Measurements from ENCODE around the gene WFDC2. TPM values are rescaled to one million over a fixed set of nuclear protein-coding genes. Genes with fewer than 3 reads are reported as not detected.

Gene WFDC2, protein sequence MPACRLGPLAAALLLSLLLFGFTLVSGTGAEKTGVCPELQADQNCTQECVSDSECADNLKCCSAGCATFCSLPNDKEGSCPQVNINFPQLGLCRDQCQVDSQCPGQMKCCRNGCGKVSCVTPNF
- not detected in 2 replicates for total RNA-seq

DNA sequence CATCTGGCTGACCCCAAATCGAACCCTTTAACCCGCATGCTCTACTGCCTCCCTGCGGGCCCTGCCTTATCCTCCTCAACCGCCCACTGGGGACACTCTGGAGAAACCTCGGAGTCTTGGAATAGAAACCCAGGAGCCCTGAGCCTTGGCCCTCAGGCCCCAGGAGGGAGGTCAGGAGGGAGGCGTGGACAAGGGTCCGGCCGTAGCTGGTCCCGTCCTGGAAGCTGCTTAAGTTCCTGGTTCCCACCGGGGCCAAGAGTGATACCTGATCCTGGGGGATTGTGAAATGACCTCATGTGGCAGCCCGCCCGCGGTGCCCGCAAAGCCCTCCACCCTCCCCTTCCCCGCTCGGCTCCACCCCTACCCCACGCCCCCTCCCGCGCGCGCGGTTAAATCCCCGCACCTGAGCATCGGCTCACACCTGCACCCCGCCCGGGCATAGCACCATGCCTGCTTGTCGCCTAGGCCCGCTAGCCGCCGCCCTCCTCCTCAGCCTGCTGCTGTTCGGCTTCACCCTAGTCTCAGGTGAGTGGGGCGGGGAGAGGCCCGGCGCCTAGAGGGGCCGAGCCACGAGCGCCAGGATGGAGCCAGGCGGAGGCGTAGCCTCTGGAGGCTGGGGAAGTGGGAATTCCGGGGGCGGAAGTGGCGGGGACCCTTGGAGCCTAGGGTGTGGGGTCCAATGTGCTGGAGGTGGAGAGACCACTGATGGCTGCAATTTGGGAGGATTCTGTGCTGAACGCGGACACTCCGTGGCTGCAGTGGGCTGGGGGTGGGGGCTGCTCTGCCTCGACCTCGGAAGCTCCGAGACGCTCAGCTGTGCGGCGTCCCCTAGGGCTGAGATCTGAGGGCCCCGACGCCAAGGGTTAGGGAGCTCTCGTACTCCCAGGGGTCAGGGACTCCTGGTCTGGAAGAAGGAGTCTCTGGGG lies at the start of gene WFDC2:
Gene WFDC2, plus strand, starts transcription at position 418 of the 926 bp plus-strand sequence. Its CDS starts 29 bp downstream, at position 447.

DNA sequence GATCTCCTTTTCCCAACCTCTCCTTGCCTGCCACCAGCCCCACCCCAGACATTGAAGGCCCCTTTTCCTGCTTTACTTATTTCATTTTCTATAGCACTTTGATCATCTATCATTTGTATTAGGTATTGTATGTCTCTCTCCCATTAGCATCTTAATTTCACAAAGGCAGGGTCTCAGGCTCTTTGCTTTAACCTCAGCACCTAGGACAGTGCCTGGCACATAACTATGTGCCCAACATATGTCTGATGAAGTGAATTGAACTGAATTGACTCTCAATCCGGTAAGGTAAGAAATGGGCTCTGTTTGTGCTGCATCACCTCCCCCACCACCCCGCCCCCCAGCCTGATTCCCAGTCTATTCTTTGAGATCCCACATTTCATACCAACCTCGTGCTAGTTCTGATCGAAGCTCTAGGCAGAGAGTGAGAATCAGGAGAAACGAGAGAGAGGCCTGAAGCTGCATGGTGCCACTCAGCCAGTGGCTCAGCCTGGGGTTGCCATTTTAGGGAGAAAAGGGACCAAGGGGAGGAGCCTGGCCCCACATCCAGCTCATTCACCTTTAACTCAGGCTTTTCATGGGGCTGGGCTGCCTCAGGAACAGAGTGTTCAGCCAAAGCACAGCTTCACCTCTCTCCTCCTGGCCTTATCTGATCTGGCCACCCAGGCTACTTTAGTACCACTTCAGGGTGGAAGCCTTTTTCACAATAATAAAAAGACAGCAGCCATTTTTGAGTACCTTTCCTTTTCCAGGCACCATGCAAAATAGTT lies 45.8 kb downstream of the WFDC2 start, which contains the start of gene SPINT3:
Gene SPINT3, minus strand, starts transcription at position 476 of the 767 bp plus-strand sequence. Its CDS starts 14 bp downstream, at position 462.

Other genes starting within 250 kb of the WFDC2 start
- gene SEMG2, start 248.4 kb upstream of the WFDC2 start, total RNA-seq = not detected in 2 replicates
- not detected in 2 replicates for gene SLPI, start 215.2 kb upstream of the WFDC2 start, total RNA-seq
- gene RBPJL, start 162.9 kb upstream of the WFDC2 start, total RNA-seq = not detected in 2 replicates
- gene MATN4, start 161.5 kb upstream of the WFDC2 start, total RNA-seq = not detected in 2 replicates
- 138 and 172 TPM in 2 replicates for gene SDC4, start 121.3 kb upstream of the WFDC2 start, total RNA-seq
- gene SYS1, start 106.6 kb upstream of the WFDC2 start, total RNA-seq = 18.5 and 23.5 TPM in 2 replicates
- gene TP53TG5, start 91.4 kb upstream of the WFDC2 start, total RNA-seq = not detected in 2 replicates
- 0.30 and 1.2 TPM in 2 replicates for gene DBNDD2, start 61.5 kb upstream of the WFDC2 start, total RNA-seq
- 27.6 and 40.4 TPM in 2 replicates for gene PIGT, start 53.6 kb upstream of the WFDC2 start, total RNA-seq
- not detected in 2 replicates for gene SPINT3, start 45.9 kb downstream of the WFDC2 start, total RNA-seq
- gene WFDC6, start 69.7 kb downstream of the WFDC2 start, total RNA-seq = not detected in 2 replicates
- not detected in 2 replicates for gene EPPIN, start 77.6 kb downstream of the WFDC2 start, total RNA-seq
- gene WFDC8, start 109.5 kb downstream of the WFDC2 start, total RNA-seq = not detected in 2 replicates
- not detected in 2 replicates for gene WFDC10A, start 160.0 kb downstream of the WFDC2 start, total RNA-seq
- gene WFDC9, start 161.5 kb downstream of the WFDC2 start, total RNA-seq = not detected in 2 replicates
- gene WFDC11, start 200.5 kb downstream of the WFDC2 start, total RNA-seq = not detected in 2 replicates
- not detected in 2 replicates for gene WFDC13, start 232.3 kb downstream of the WFDC2 start, total RNA-seq
- not detected in 2 replicates for gene WFDC10B, start 235.3 kb downstream of the WFDC2 start, total RNA-seq

Measured in smooth muscle cell of the umbilical artery (primary cell).